Measurements from ENCODE around the gene SLC35D2.

The SLC35D2 gene

GRCh38 chr9:96408409-96409280, 25.1 kb upstream of the SLC35D2 start:
- TF ChIP-seq MYC (IDR thresholded peaks at IDR 0.05; ENCODE audit: low read depth, low read length): no peak
- TF ChIP-seq CTCF (IDR thresholded peaks at IDR 0.05; ENCODE audit: low read depth, low read length): no peak
- no peak for TF ChIP-seq POLR2A (IDR thresholded peaks at IDR 0.05; ENCODE audit: extremely low read depth, insufficient read length)
- no peak for TF ChIP-seq MAX (IDR thresholded peaks at IDR 0.05; ENCODE audit: low read depth, low read length)
- DNase-seq (ENCODE audit: low read depth): peak; percentile 22
- no peak overlapping the region for H3K4me3 ChIP-seq (ENCODE audit: low read depth, low read length)

GRCh38 chr9:96400132-96400910, 16.8 kb upstream of the SLC35D2 start:
- H3K4me3 ChIP-seq (ENCODE audit: low read depth, low read length): no peak overlapping the region
- TF ChIP-seq MAX (IDR thresholded peaks at IDR 0.05; ENCODE audit: low read depth, low read length): no peak
- no peak for TF ChIP-seq MYC (IDR thresholded peaks at IDR 0.05; ENCODE audit: low read depth, low read length)
- TF ChIP-seq POLR2A (IDR thresholded peaks at IDR 0.05; ENCODE audit: extremely low read depth, insufficient read length): no peak
- no peak for TF ChIP-seq CTCF (IDR thresholded peaks at IDR 0.05; ENCODE audit: low read depth, low read length)
- DNase-seq (ENCODE audit: low read depth): no peak

GRCh38 chr9:96399325-96399633, 15.8 kb upstream of the SLC35D2 start:
- TF ChIP-seq MAX (IDR thresholded peaks at IDR 0.05; ENCODE audit: low read depth, low read length): no peak
- TF ChIP-seq POLR2A (IDR thresholded peaks at IDR 0.05; ENCODE audit: extremely low read depth, insufficient read length): no peak
- TF ChIP-seq MYC (IDR thresholded peaks at IDR 0.05; ENCODE audit: low read depth, low read length): no peak
- no peak for TF ChIP-seq CTCF (IDR thresholded peaks at IDR 0.05; ENCODE audit: low read depth, low read length)
- no peak for DNase-seq (ENCODE audit: low read depth)
- no peak overlapping the region for H3K4me3 ChIP-seq (ENCODE audit: low read depth, low read length)

- TF ChIP-seq CTCF (IDR thresholded peaks at IDR 0.05; ENCODE audit: low read depth, low read length) (no peak), POLR2A (IDR thresholded peaks at IDR 0.05; ENCODE audit: extremely low read depth, insufficient read length) (no peak), MAX (IDR thresholded peaks at IDR 0.05; ENCODE audit: low read depth, low read length) (no peak), MYC (IDR thresholded peaks at IDR 0.05; ENCODE audit: low read depth, low read length) (no peak)
- DNase-seq (ENCODE audit: low read depth): no peak
- no peak overlapping the region for H3K4me3 ChIP-seq (ENCODE audit: low read depth, low read length)
Observed at GRCh38 chr9:96398582-96399324, 15.2 kb upstream of the SLC35D2 start.

GRCh38 chr9:96395964-96396363, 12.5 kb upstream of the SLC35D2 start:
- no peak overlapping the region for H3K4me3 ChIP-seq (ENCODE audit: low read depth, low read length)
- TF ChIP-seq POLR2A (IDR thresholded peaks at IDR 0.05; ENCODE audit: extremely low read depth, insufficient read length): no peak
- no peak for TF ChIP-seq MAX (IDR thresholded peaks at IDR 0.05; ENCODE audit: low read depth, low read length)
- TF ChIP-seq MYC (IDR thresholded peaks at IDR 0.05; ENCODE audit: low read depth, low read length): no peak
- no peak for TF ChIP-seq CTCF (IDR thresholded peaks at IDR 0.05; ENCODE audit: low read depth, low read length)
- no peak for DNase-seq (ENCODE audit: low read depth)
